DMS53 treated with DMSO at 0.1 percent for 48 hours (cell line): ENCODE results near the gene ZNG1A.
"Not testable (repeated sequence)": the region's sequence is repeated elsewhere in the genome, so short reads cannot be mapped to it uniquely, and the experiment has no call there.

ENCODE experiments used
- DNase-seq: peaks from one replicate; lab custom pipeline; 2025; ENCODE audit not compliant: unreplicated experiment; lab: John Stamatoyannopoulos, UW

Gene ZNG1A

DNA sequence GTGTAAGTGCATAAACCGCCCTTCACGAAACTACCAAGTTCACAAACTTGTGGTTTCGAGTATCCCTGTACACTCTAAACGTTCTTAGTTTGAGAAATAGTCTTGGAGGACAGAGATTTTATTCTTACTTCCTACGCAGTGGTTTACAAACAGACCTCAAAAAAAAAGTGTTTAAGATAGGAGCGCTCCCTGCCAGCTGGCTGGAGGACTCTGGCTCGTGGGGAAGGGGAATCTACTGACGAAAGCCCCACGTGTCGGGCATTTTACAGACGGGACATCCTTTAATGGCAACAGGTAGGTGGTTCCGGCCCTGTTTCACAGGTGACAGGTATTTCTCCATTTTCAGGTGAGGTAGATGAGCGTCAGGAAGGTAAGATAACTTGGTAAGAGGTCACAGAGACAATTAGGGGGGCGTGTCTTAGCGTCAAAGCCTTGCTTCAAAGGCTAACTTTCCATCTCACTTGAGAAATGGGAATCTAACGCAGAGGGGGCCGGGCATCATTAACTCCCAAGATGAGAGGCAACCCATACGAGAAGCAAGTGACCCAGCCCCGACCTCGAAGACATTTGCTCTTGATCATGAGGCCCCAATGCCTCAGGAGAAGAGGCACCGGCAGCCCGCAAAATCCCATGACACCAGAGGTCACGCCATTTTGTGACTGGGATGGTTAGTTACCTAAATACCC is 573 bp downstream of the ZNG1A start:
- not testable (repeated sequence) for DNase-seq

DNA sequence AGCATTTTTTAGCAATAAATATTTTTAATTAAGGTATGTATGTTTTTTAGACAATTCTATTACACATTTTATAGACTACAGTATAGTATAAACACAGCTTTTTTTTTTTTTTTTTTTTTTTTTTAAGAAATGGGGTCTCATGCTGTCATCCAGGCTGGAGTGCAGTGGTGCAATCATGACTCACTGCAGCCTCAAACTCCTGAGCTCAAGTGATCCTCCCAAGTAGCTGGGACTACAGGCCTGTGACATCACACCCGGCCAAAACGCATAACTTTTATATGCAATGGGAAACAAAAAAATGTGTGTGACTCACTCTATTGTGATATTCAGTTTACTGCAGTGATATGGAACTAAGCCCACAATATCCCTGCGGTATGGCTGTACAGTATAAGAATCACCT is 9.1 kb downstream of the ZNG1A start:
- DNase-seq, result not testable (repeated sequence)

DNA sequence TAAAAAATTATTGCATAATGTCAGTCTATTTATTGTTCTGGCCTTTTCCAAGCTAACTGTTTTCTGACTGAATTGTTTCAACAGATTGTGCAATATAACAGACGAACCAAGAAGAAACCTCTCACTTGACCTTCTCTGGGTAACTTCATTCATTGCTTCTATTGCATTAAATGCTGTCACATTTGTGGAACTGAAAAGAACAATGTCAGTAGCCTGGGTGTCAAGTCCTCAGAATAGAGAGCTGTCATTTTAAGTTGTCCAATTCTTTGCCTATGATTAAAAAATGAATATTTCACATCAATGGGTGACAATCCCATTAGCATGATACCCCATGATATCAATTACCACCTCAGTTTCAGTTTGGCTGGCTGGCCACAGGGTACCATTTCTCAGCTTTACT is 19.0 kb downstream of the ZNG1A start:
- not testable (repeated sequence) for DNase-seq

DNA sequence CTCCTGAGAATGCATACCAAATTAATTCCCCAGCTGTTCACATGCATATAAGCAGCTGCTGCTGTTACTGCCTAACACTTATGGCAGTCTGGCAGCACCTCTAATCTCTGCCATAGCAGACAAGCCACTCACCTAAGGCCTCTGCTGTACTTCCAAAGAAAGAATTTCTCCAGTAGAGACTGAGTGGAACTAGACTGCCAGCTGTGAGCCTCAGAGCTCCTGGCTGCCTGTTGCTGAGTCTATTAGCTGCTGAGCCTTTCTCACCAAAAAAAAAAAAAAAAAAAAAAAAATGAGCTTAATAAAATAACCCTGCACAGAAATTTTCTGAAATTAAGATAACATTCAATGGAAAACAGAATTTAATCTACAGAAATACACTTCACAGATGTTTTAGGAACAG is 27.7 kb downstream of the ZNG1A start:
- not testable (repeated sequence) for DNase-seq

DNA sequence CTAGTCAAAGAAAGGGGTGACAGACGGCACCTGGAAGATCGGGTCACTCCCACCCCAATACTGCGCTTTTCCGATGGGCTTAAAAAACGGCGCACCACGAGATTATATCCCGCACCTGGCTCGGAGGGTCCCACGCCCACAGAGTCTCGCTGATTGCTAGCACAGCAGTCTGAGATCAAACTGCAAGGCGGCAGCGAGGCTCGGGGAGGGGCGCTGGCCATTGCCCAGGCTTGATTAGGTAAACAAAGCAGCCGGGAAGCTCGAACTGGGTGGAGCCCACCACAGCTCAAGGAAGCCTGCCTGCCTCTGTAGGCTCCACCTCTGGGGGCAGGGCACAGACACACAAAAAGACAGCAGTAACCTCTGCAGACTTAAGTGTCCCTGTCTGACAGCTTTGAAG is 39.0 kb downstream of the ZNG1A start:
- DNase-seq, result not testable (repeated sequence)

DNA sequence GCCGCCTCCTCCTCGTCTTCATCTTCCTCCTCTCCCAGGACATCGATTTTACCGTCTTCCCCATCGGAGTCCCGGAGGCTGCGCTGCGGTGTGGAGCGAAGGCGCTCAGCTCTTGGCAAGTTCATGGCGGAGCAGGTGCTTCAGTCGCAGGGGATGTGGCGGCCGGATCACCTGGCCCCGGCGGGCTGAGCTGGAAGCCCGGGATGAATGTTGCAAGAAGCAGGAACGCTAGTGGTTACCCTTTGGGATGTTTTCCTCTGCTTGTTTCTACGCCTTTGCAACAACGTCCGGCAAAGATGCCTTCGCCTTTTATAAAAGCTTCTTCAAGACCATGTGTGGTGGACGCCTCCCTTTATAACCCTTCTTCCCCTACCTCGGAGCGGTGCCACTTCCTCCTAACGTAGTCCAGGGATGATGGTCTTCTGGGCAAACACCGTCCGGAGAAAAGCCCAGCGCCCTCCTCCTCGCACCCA is 60.8 kb downstream of the ZNG1A start, which contains the start of gene FOXD4:
FOXD4 (minus strand) TSS at position 423 of the 473 bp plus-strand sequence; CDS start at position 125, 298 bp downstream.
- DNase-seq, result not testable (repeated sequence)

DNA sequence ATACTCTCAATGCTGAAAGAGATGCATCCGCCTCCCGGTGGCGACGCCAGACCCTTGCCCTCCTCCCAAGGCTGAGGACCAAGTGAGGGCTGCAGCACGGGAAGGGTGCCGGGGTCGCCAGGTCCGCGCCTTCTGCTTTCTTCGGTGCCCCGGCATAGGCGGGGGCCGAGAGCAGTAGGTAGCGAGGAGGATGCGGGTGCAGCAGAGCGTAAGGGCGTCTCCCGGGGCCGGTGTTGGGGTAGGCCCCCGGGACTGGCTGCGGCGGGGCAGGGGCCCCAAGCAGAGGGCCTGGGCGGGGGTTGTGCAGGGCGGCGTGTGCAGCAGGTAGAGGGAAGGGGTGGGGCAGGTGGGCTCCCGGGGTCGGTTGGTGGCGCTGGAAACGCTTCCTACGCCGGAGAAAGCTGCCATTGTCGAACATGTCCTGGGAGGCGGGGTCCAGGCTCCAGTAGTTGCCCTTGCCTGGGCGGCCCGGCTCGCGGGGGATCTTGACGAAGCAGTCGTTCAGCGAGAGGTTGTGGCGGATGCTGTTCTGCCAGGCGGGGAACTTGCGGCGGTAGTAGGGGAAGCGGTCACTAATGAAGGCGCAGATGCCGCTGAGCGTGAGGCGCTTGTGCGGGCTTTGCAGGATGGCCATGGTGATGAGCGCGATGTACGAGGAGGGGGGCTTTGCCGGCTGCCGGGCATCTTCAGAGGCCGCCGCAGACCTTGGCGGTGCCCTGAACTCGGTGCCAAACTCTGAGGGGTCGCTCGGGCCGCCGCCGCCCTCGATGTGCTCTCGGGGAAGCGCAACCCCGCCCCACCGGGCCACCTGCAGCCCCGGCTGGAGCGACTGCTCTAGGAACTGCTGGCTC is 61.5 kb downstream of the ZNG1A start:
- DNase-seq, result not testable (repeated sequence)

DNA sequence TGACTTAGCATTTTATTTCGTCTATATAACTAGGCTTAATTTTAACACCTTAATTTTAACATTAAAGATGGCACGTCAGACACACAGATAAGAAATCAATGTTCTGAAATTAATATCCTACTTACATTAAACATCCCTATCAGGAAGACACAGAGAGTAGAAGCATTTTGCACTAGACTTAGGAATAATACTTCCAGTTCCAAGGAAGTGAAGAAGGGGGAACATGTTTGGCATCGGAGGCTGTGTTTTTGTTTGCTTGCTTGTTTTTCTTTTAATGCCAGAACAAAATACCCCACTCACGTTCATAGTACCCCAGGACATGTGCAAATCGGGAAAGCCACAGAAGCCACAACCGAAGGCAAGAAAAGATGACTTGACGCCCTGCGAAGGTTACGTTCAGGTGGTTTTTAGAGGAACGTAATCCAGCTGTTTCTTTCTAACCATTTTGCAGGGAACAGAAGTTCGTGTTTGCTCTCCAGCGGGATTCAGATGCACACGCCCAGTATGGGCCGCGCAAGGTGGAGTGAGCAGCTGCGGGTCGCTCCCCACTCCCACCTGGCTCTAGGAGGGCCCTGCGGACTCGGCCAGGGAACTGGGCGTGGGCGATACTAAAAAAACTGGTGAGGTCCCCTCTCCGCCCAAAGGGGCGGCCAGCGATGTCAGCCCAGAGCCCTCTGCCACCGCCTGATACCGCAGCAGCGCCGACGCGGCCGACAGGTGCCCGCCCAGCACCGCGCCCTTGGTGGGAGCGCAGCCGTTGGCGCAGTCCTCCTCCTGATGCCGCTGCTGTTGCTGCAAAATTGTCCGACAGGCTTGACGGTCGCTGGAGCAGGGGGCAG is 62.4 kb downstream of the ZNG1A start:
- DNase-seq, result not testable (repeated sequence)

DNA sequence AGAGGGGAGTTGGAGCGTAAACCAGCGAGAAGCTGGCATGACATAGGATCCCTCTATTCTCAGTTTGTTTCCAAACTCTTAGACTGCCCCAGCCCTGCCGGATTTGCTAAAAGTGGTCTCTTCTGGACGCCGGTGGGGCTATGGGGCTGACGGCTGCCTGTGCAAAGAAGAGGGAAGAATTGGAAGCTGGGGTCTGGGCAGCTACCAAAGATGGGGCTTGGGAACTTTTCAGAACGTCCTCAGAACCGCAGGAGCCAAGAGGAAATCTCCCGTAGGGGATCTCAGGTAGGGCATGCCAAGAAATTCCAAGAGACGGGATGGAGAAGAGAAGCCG is 63.8 kb downstream of the ZNG1A start:
- DNase-seq, result not testable (repeated sequence)

DNA sequence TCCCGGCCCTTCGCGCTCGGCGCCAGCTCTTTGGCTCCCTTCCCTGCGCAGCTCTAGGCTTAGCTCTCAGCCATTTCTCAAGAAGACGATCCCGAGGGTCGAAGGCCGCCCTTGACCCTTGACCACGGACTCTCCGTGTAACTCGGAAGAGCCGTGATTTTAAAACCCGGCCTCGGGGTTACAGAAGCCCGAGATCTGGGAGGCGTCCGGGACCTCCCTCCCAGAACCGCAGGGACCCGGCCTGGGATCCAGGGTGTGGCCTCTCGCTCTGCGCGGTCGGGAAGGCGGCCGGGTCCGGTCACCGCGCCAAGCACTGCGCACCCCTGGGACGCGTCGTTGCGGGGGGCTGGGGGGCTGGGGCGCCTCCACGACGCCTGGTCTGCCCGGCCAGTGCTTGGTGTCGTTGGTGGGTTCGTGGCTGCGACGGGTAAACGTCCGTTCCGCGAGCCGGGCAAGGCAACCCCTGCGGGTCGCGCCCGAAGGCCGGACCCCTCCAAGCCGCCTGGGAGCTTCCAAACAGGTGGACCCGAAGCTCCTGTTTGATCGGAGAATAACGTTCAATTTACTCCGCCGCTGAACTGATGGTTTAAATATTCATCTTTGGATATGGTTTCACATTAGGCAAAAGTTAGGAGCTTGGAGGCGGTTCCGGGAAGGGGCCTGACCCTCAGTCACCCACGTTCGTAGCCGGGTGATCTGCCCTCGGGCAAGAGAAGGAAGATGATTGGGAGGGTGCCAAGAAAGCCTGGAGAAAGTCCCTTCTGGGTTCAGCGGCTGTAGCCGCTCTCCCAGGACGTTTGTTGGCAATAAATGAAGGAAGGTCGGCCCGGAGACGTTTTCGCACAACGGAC is 64.4 kb downstream of the ZNG1A start:
- not testable (repeated sequence) for DNase-seq

DNA sequence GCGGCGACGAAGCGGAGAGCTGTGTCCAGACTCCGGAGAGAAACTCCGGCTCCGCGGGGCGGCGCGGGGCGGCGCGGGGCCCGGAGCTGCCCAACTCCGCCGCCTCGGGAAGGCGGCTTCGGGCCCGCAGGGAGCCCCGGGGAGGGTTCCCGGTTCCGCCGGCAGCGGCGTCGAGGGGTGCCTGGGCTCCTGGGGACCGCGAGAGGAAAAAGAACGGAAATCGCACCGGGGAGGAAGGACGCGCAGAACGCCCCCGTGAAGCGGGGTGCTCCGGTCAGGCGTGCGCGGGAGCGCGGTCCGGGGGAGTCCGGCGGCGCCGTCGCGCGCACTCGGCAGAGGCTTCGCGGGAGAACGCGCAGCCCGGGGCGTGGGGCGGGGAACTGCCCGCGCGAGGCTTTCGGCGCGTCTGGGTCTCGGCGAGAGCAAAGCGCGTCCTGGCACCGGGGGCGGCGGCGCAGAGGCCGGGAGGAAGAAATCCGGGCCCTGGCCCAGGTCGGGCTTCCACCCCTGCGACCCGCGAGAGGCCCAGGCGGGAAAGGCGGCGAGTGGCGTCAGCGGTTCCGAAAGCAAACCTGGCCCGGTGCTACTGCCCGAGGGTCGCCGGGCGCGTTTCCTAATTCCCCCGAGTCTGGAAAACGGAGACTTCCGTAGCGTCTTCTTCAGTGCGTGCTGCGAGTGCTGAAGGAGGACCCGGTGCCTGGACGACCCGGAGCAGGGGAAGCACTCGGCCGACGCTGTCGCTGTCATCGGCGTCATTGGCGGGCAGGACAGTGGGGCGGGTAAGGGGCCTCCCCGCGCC is 65.2 kb downstream of the ZNG1A start:
- not testable (repeated sequence) for DNase-seq

DNA sequence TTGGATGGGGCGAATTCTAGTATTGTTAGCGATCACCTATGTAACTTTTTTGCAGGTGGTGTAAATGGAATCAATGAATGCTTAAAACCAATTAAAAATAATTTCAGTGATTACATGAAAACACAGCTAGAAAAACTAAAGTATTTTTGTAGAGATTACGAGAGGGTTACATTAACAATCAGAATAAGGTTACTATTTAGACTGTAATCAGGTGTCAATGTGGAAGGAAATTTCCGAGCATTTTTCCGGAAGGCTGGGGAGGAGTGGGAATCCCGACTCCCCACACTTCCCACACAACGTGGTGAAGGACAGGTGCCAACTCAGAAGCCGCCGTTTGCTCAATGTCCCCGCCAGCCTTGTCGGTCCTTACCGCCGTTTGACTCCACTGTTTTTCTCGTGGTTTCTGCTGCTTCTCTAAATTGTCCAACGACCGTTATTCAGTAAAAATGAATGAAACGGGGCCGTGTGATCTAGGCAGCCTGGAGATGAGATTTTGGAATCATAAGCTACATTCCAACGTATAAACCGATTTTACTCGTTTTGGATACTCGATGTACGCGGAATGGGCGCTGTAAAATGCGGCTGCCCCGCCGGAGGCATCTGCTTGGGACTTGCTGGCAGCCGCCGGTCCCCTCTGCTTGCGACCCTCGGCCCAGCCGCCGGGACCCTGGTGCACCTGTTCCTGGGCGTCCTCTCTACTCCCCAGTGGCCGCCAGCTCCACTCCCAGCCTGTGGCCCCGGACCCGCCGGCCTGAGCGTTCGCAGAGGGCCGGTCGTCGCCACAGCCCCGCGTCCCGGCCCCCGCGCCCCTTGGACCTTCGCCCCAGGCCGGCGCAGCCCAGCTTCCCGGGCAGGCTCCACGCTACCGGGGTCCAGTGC is 66.0 kb downstream of the ZNG1A start:
- DNase-seq, result not testable (repeated sequence)

DNA sequence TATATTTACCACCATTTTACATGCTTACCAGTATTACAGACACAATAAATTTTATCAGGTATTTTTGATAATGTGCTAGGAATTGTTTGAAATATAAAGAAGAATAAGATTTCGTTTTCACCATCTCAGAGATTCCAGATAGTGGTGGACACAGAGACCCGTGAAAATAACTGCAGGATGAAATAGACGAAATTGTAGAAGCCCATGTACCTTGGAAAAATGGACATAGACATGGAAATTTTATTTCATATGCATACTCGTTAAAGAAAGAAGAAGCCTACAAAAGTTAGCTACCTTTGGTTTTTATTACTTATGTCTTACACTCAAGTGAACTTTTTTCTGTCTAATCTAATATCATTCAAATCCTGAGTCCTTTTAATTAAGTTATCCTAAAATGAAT is 68.2 kb downstream of the ZNG1A start:
- DNase-seq, result not testable (repeated sequence)

DNA sequence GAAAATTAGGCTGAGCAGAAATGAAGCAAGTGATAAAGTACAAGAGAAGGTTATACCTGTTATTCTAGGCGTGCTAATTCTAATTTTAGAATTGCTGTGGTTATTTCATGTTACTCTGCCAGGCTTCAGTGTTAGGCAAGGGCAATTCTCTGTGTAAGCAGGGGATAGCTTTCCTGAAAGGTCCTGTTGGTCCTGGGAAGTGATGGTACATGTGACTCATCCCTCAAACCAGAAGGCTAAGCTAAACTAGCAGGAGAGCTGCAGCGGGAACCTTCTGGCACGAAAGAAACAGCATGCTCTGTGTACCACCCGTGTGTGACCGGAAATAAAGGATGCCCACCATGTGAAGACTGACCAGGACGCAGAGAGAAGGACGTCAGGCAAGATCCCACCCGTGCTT is 69.3 kb downstream of the ZNG1A start:
- DNase-seq, result not testable (repeated sequence)

DNA sequence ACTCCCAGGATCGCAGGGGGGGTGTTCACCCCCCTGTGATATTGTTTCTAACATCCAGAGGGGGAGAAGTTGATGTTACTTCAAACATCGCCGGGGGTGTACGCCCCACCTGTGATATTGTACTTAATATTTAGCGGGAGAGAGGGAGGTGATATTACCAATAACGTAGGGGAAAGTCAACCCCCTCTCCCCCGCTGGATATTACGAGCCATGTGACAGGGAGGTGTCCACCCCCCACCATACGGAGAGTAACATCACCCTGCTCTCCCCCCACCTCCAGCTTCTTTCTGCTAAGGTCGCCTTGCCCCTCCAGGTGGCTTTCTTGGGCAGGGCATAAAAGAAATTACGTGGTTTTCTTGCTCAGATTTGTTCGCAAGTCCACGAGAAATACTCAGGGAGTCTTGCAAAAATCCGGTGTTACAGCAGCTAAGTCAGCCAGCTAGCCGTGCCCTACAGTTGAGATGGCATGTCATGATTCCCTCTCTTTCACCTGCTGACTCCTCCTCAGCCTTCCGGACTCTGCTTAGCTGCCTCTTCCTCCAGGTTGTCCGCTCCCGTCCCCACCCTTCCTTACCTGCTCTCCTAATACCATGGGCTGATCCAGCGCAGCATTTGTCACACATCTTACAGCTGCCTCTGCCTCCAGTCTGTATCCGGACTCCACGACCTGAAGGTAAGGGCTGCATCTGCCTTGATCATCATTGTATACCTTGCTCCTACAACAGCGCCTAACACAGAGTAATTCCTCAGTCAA is 69.9 kb downstream of the ZNG1A start:
- not testable (repeated sequence) for DNase-seq

DNA sequence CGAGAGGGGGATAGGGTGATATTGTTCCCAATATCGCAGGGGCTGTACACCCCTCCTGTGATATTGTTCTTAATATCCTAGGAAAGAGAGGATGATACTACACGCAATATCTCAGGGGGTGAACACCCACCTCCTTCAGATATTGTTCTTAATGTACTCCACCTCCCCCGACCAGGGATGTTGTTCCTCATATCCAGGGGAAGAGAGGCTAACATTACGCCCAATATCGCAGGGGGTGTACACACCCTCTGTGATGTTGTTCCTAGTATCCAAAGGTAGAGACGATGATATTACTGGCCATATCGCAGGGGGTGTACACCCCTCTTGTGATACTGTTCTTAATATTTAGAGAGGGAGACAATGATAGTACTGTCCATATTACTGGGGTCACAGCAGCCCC is 72.9 kb downstream of the ZNG1A start:
- DNase-seq, result not testable (repeated sequence)

DNA sequence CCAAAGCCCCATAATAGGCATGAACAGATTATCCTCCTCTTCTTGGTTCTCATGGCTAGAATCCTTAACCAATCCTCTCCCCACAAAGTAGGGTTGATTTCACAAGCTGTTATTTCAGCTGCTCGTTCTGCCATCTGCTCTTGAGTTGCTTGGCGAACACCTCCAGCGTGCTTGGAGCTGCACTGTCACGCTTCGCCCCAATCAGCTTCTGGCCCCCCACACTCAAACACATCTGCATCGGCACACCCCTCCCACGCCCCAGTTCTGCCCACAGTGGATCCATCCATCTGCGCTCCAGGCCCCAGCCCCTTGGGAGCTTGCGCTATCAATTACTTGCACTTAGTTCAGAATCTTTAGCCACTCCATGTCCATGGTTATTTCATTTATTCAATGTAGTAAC is 78.4 kb downstream of the ZNG1A start:
- not testable (repeated sequence) for DNase-seq

DNA sequence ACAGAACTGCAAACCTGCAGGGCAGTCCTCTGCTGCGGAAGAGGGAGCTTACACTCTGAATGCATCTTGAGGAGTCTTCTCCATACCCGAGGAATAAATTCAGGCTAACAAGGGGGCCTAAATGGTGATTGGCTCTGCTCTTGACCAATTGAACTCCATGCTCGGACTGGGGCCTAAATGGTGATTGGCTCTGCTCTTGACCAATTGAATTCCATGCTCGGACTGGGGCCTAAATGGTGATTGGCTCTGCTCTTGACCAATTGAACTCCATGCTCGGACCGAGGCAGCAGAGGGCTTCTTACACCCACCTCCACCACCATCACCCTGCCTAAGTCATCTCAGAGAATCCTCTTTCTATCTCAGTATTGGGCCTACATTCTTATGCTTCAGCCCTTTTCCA is 79.0 kb downstream of the ZNG1A start:
- not testable (repeated sequence) for DNase-seq
